T-helper 2 cell treated with Interferon-gamma antibody and Interleukin-4, amounts not matched to agents 5 μg/mL and 100 μg/mL, for 36 hours (primary cell): ENCODE results near the gene AHDC1.

Experiments used
- DNase-seq: peaks from one replicate; pipeline ENCODE4 v3.0.0; 2021; ENCODE audit warnings: low spot score
- H3K27ac Mint-ChIP-seq: one replicate; pipeline ENCODE4 v1.8.0; 2021; ENCODE audit warnings: mild to moderate bottlenecking, mixed read lengths
- H3K27me3 Mint-ChIP-seq: one replicate; pipeline ENCODE4 v1.8.0; 2021; ENCODE audit warnings: low read depth, mixed read lengths
- H3K36me3 Mint-ChIP-seq: one replicate; pipeline ENCODE4 v1.8.0; 2021; ENCODE audit warnings: low read depth, mixed read lengths
- H3K4me1 Mint-ChIP-seq: one replicate; pipeline ENCODE4 v1.8.0; 2021; ENCODE audit warnings: low read depth, mixed read lengths
- H3K4me3 Mint-ChIP-seq: one replicate; pipeline ENCODE4 v1.8.0; 2022; ENCODE audit warnings: mild to moderate bottlenecking, moderate library complexity, mixed read lengths
- H3K9me3 Mint-ChIP-seq: one replicate; pipeline ENCODE4 v1.8.0; 2021; ENCODE audit warnings: mixed read lengths

AHDC1 gene

GRCh38 chr1:27521861-27522431 is 82.0 kb downstream of the AHDC1 start:
- Mint-ChIP-seq H3K36me3 (peaks cover 7% of the 10 kb centered on the region), H3K27me3 (no peaks in the 10 kb centered on the region), H3K27ac (peak overlapping the region; percentile 98), H3K4me3 (peak overlapping the region; percentile 95), H3K9me3 (no peaks in the 10 kb centered on the region), H3K4me1 (peaks cover 69% of the 10 kb centered on the region)
- DNase-seq, result no peak

- Mint-ChIP-seq H3K4me1 (peaks cover 64% of the 10 kb centered on the region), H3K4me3 (peak overlapping the region; percentile 95), H3K36me3 (peaks cover 3% of the 10 kb centered on the region), H3K9me3 (no peaks in the 10 kb centered on the region), H3K27me3 (no peaks in the 10 kb centered on the region), H3K27ac (peak overlapping the region; percentile 98)
- DNase-seq, result peak; percentile 29
Measured at GRCh38 chr1:27521336-27521831, 82.6 kb downstream of the AHDC1 start.

- Mint-ChIP-seq H3K36me3 (no peaks in the 10 kb centered on the region), H3K4me1 (peaks cover 58% of the 10 kb centered on the region), H3K27me3 (no peaks in the 10 kb centered on the region), H3K4me3 (peak overlapping the region; percentile 40), H3K27ac (peak overlapping the region; percentile 50), H3K9me3 (no peaks in the 10 kb centered on the region)
- no peak for DNase-seq
Measured at GRCh38 chr1:27520651-27521050, 83.3 kb downstream of the AHDC1 start.

- Mint-ChIP-seq H3K27ac (no peak overlapping the region), H3K27me3 (no peaks in the 10 kb centered on the region), H3K4me3 (no peak overlapping the region), H3K9me3 (no peaks in the 10 kb centered on the region), H3K4me1 (peaks cover 51% of the 10 kb centered on the region), H3K36me3 (no peaks in the 10 kb centered on the region)
- DNase-seq, result no peak
Measured at GRCh38 chr1:27519331-27520258, 84.3 kb downstream of the AHDC1 start.

- no peaks in the 10 kb centered on the region for H3K36me3 Mint-ChIP-seq
- H3K27ac Mint-ChIP-seq, result no peak overlapping the region
- no peak for DNase-seq
- no peaks in the 10 kb centered on the region for H3K9me3 Mint-ChIP-seq
- no peak overlapping the region for H3K4me3 Mint-ChIP-seq
- H3K4me1 Mint-ChIP-seq, result peaks cover 43% of the 10 kb centered on the region
- no peaks in the 10 kb centered on the region for H3K27me3 Mint-ChIP-seq
Measured at GRCh38 chr1:27518808-27519207, 85.1 kb downstream of the AHDC1 start.

- Mint-ChIP-seq H3K36me3 (no peaks in the 10 kb centered on the region), H3K27me3 (no peaks in the 10 kb centered on the region), H3K4me3 (no peak overlapping the region), H3K27ac (no peak overlapping the region), H3K4me1 (peaks cover 41% of the 10 kb centered on the region), H3K9me3 (no peaks in the 10 kb centered on the region)
- no peak for DNase-seq
Measured at GRCh38 chr1:27517907-27518718, 85.8 kb downstream of the AHDC1 start.

- peaks cover 34% of the 10 kb centered on the region for H3K4me1 Mint-ChIP-seq
- H3K4me3 Mint-ChIP-seq, result no peak overlapping the region
- no peak for DNase-seq
- H3K27me3 Mint-ChIP-seq, result no peaks in the 10 kb centered on the region
- H3K36me3 Mint-ChIP-seq, result no peaks in the 10 kb centered on the region
- no peaks in the 10 kb centered on the region for H3K9me3 Mint-ChIP-seq
- H3K27ac Mint-ChIP-seq, result no peak overlapping the region
Measured at GRCh38 chr1:27517301-27517700, 86.6 kb downstream of the AHDC1 start.

GRCh38 chr1:27515626-27516025 is 88.3 kb downstream of the AHDC1 start:
- H3K4me3 Mint-ChIP-seq, result no peak overlapping the region
- H3K27me3 Mint-ChIP-seq, result no peaks in the 10 kb centered on the region
- H3K9me3 Mint-ChIP-seq, result no peaks in the 10 kb centered on the region
- no peak overlapping the region for H3K27ac Mint-ChIP-seq
- no peaks in the 10 kb centered on the region for H3K36me3 Mint-ChIP-seq
- H3K4me1 Mint-ChIP-seq, result peaks cover 19% of the 10 kb centered on the region
- no peak for DNase-seq

- no peak for DNase-seq
- no peaks in the 10 kb centered on the region for H3K36me3 Mint-ChIP-seq
- H3K27me3 Mint-ChIP-seq, result no peaks in the 10 kb centered on the region
- peaks cover 13% of the 10 kb centered on the region for H3K4me1 Mint-ChIP-seq
- H3K4me3 Mint-ChIP-seq, result no peak overlapping the region
- no peaks in the 10 kb centered on the region for H3K9me3 Mint-ChIP-seq
- no peak overlapping the region for H3K27ac Mint-ChIP-seq
Measured at GRCh38 chr1:27513958-27514357, 90.0 kb downstream of the AHDC1 start.

- no peak overlapping the region for H3K27ac Mint-ChIP-seq
- H3K4me1 Mint-ChIP-seq, result peaks cover 10% of the 10 kb centered on the region
- H3K9me3 Mint-ChIP-seq, result no peaks in the 10 kb centered on the region
- no peaks in the 10 kb centered on the region for H3K27me3 Mint-ChIP-seq
- H3K4me3 Mint-ChIP-seq, result no peak overlapping the region
- H3K36me3 Mint-ChIP-seq, result no peaks in the 10 kb centered on the region
- no peak for DNase-seq
Measured at GRCh38 chr1:27513528-27513927, 90.4 kb downstream of the AHDC1 start.

GRCh38 chr1:27509127-27510080 is 94.5 kb downstream of the AHDC1 start:
- Mint-ChIP-seq H3K36me3 (no peaks in the 10 kb centered on the region), H3K4me3 (no peak overlapping the region), H3K4me1 (peaks cover 3% of the 10 kb centered on the region), H3K9me3 (no peaks in the 10 kb centered on the region), H3K27me3 (no peaks in the 10 kb centered on the region), H3K27ac (no peak overlapping the region)
- DNase-seq, result no peak

GRCh38 chr1:27507960-27508665 is 95.8 kb downstream of the AHDC1 start:
- DNase-seq, result no peak
- Mint-ChIP-seq H3K36me3 (no peaks in the 10 kb centered on the region), H3K27me3 (no peaks in the 10 kb centered on the region), H3K4me1 (no peaks in the 10 kb centered on the region), H3K9me3 (no peaks in the 10 kb centered on the region), H3K4me3 (no peak overlapping the region), H3K27ac (no peak overlapping the region)
